ENCODE data around the gene DPYSL5. TPM values are rescaled to one million over a fixed set of nuclear protein-coding genes. Genes with fewer than 3 reads are reported as not detected.
A peak's percentile ranks its signal among the peaks of the same experiment; 100 is the strongest.

DPYSL5 gene
- polyA plus RNA-seq, 1 donor: 7.1 TPM

GRCh38 chr2:26959331-26959730 is 111.4 kb downstream of the DPYSL5 start:
- no peak for DNase-seq
- Histone ChIP-seq H3K4me3 (ENCODE audit: low read length) (no peak overlapping the region), H3K27ac (ENCODE audit: low read length) (no peak overlapping the region), H3K4me1 (ENCODE audit: control insufficient read depth, insufficient read depth, low read length) (peaks cover 5% of the 10 kb centered on the region), H3K36me3 (ENCODE audit: control insufficient read depth, insufficient read depth, low read length) (no peaks in the 10 kb centered on the region), H3K27me3 (ENCODE audit: control insufficient read depth, insufficient read depth, low read length) (peaks cover 46% of the 10 kb centered on the region), H3K9me3 (ENCODE audit: control insufficient read depth, low read depth, low read length) (no peaks in the 10 kb centered on the region)
- WGBS (ENCODE audit: insufficient coverage, low lambda C conversion rate): 100% methylated on average over 1 of the region's 2 CpGs

DNA sequence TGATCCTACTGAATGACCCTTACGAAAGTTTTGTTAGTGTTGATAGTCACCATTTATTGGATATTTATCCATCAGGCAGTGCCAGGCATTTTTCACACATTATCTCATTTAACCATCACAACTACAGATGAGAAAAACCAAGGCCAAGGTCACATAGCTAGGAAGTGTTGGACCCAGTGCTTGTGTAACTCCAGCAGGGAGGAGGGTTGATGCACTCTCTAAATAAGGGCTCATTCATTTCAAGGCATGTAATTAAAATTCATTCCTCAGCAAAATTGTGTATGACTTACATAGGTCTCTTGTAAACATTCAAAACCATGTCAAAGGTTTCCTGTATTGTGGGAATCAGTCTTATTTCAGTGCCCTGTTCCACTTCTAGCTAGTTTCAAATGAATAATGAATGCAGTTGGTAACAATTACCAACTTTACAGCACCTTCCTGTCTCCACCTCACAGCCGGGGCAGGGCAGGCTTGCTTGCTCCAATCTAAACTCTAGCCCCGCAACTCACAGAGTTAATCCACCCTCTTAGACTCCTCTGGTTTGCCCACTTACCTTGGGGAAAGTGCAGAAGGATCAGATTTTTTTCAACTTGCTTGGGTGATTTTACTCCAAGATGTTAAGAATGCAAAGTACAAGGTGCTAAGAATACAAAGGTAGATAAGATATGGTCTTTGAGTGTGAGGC is 116.7 kb downstream of the DPYSL5 start:
- DNase-seq: peak; percentile 72 to 92
- H3K9me3 ChIP-seq (ENCODE audit: control insufficient read depth, low read depth, low read length): no peaks in the 10 kb centered on the region
- H3K36me3 ChIP-seq (ENCODE audit: control insufficient read depth, insufficient read depth, low read length): no peaks in the 10 kb centered on the region
- no peak overlapping the region for H3K4me3 ChIP-seq (ENCODE audit: low read length)
- H3K4me1 ChIP-seq (ENCODE audit: control insufficient read depth, insufficient read depth, low read length): peaks cover 7% of the 10 kb centered on the region
- WGBS (ENCODE audit: insufficient coverage, low lambda C conversion rate): no CpG with 5 or more reads among the region's 3 CpGs
- H3K27me3 ChIP-seq (ENCODE audit: control insufficient read depth, insufficient read depth, low read length): peaks cover 28% of the 10 kb centered on the region
- peak overlapping the region; percentile 50 for H3K27ac ChIP-seq (ENCODE audit: low read length)

DNA sequence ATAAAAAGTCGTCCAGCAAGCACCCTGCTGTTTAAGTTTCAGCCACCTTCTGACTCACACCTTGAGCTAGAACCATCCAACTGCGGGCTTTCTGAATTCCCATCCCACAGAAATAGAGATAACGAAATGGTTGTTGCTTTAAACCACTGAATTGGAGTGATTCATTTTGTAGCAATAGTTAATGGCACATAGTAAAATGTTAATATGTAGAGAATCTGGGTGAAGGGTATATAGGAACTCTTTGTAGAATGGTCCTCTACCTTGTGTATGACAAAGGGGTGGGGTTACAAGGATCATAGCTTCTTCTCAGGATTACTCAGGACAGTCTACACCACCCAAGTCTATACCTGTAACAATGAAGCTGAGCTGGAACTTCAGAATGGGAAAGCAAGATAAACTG is 120.1 kb downstream of the DPYSL5 start:
- no peak overlapping the region for H3K27ac ChIP-seq (ENCODE audit: low read length)
- no peaks in the 10 kb centered on the region for H3K36me3 ChIP-seq (ENCODE audit: control insufficient read depth, insufficient read depth, low read length)
- no peak overlapping the region for H3K4me3 ChIP-seq (ENCODE audit: low read length)
- no peaks in the 10 kb centered on the region for H3K9me3 ChIP-seq (ENCODE audit: control insufficient read depth, low read depth, low read length)
- WGBS (ENCODE audit: insufficient coverage, low lambda C conversion rate): 67% methylated on average over 1 of the region's 3 CpGs
- peak in 1 of 2 donors; percentile 23 for DNase-seq
- H3K4me1 ChIP-seq (ENCODE audit: control insufficient read depth, insufficient read depth, low read length): peaks cover 13% of the 10 kb centered on the region
- peaks cover 23% of the 10 kb centered on the region for H3K27me3 ChIP-seq (ENCODE audit: control insufficient read depth, insufficient read depth, low read length)

DNA sequence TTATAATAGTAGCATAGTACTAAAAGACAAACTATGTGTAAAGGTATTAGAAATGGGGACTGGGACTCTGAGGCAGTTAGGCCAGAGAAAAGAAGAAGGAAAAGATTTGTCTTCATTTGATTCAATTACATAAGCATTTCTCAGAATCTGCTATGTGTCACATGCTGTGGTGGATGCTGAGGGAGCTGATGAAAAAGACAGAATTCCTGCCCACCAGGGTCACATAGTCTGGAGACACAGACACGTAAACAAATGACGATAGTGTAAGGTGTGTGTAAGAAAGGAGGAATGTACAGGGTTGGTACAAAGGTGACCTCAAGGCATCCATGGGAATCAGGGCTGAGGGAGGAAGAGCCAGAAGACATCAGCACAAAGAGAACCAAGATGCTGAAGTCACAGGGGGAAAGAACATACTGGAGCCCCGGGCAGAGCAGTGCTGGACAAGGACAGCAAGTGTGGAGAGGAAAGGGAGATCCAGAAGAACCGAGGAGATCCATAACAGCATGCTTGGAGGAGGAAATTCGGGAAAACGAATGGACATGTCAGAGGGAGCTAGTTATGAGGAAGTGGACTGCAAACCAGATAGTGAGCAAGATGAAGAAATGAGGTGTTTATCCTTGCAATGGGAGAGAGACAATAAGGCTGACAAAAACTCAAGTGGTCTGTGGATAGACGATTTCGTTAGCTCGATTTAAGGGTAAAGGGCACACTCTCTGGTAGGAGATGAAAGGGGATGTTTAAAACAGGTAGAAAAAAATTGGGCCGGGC is 121.3 kb downstream of the DPYSL5 start:
- H3K27ac ChIP-seq (ENCODE audit: low read length): no peak overlapping the region
- 73% methylated on average over 8 of the region's 10 CpGs for WGBS (ENCODE audit: insufficient coverage, low lambda C conversion rate)

DNA sequence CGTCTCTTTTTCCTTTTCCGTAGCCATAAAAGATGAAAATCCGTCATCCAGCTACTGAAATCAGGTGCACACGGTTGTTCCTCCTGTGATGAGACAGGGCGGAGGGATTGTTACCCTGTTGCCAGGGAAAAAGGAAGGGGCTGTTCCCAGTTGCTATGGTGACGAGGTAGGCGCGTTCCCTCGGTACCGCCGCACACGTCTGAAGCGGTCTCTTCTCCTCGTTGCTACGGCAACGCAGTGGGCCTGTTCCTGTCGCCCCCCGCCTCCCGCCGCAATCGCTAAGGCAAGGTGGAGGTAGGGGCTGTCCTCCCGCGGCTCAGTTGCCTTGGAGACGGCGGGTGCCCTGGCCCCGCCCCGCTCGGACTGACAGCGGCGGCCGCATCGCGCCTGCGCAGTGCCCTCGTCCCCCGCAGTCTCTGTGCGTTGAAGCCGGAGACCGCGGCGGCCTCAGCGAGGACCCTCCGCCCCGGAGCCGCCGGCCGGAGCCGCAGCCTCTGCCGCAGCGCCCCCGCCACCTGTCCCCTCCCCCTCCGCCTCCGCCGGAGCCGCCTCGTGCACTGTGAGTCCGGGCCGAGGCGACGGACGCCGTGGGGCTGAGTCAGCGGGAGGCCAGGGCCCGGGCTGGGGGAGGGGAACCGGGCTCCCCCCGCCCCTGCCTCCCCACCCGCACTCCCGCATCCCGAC is 122.5 kb downstream of the DPYSL5 start, which contains the start of gene MAPRE3:
Gene MAPRE3, plus strand, starts transcription at position 394 of the 684 bp plus-strand sequence. CDS start 51,582 bp downstream, outside the sequence.
- peaks cover 5% of the 10 kb centered on the region for H3K4me1 ChIP-seq (ENCODE audit: control insufficient read depth, insufficient read depth, low read length)
- H3K27ac ChIP-seq (ENCODE audit: low read length): no peak within 1 kb of the TSS
- WGBS (ENCODE audit: insufficient coverage, low lambda C conversion rate): no CpG with 5 or more reads among the region's 69 CpGs
- H3K9me3 ChIP-seq (ENCODE audit: control insufficient read depth, low read depth, low read length): no peaks in the 10 kb centered on the region
- H3K27me3 ChIP-seq (ENCODE audit: control insufficient read depth, insufficient read depth, low read length): peaks cover 28% of the 10 kb centered on the region
- no peaks in the 10 kb centered on the region for H3K36me3 ChIP-seq (ENCODE audit: control insufficient read depth, insufficient read depth, low read length)
- H3K4me3 ChIP-seq (ENCODE audit: low read length): peak within 1 kb of the TSS; percentile 51
- peak; percentile 66 to 88 for DNase-seq

More for the DNA sequence above, 121.3 kb downstream of the DPYSL5 start:
- Histone ChIP-seq H3K4me1 (ENCODE audit: control insufficient read depth, insufficient read depth, low read length) (peaks cover 8% of the 10 kb centered on the region), H3K36me3 (ENCODE audit: control insufficient read depth, insufficient read depth, low read length) (no peaks in the 10 kb centered on the region), H3K27me3 (ENCODE audit: control insufficient read depth, insufficient read depth, low read length) (peaks cover 23% of the 10 kb centered on the region), H3K9me3 (ENCODE audit: control insufficient read depth, low read depth, low read length) (no peaks in the 10 kb centered on the region), H3K4me3 (ENCODE audit: low read length) (no peak overlapping the region)
- DNase-seq: peak in 1 of 2 donors; percentile 53

- H3K4me3 ChIP-seq (ENCODE audit: low read length): peak overlapping the region; percentile 51
- peaks cover 31% of the 10 kb centered on the region for H3K27me3 ChIP-seq (ENCODE audit: control insufficient read depth, insufficient read depth, low read length)
- 83% methylated on average over 1 of the region's 34 CpGs for WGBS (ENCODE audit: insufficient coverage, low lambda C conversion rate)
- H3K4me1 ChIP-seq (ENCODE audit: control insufficient read depth, insufficient read depth, low read length): peaks cover 5% of the 10 kb centered on the region
- H3K36me3 ChIP-seq (ENCODE audit: control insufficient read depth, insufficient read depth, low read length): no peaks in the 10 kb centered on the region
- peak in 1 of 2 donors; percentile 30 for DNase-seq
- no peak overlapping the region for H3K27ac ChIP-seq (ENCODE audit: low read length)
- H3K9me3 ChIP-seq (ENCODE audit: control insufficient read depth, low read depth, low read length): no peaks in the 10 kb centered on the region
These were observed 123.1 kb downstream of the DPYSL5 start for GRCh38 chr2:26970928-26971627.

GRCh38 chr2:26971911-26972786 is 124.2 kb downstream of the DPYSL5 start:
- H3K36me3 ChIP-seq (ENCODE audit: control insufficient read depth, insufficient read depth, low read length): no peaks in the 10 kb centered on the region
- DNase-seq: no peak
- 83% methylated on average over 2 of the region's 9 CpGs for WGBS (ENCODE audit: insufficient coverage, low lambda C conversion rate)
- peaks cover 5% of the 10 kb centered on the region for H3K4me1 ChIP-seq (ENCODE audit: control insufficient read depth, insufficient read depth, low read length)
- H3K27ac ChIP-seq (ENCODE audit: low read length): no peak overlapping the region
- H3K27me3 ChIP-seq (ENCODE audit: control insufficient read depth, insufficient read depth, low read length): peaks cover 33% of the 10 kb centered on the region
- H3K9me3 ChIP-seq (ENCODE audit: control insufficient read depth, low read depth, low read length): no peaks in the 10 kb centered on the region
- H3K4me3 ChIP-seq (ENCODE audit: low read length): no peak overlapping the region

DNA sequence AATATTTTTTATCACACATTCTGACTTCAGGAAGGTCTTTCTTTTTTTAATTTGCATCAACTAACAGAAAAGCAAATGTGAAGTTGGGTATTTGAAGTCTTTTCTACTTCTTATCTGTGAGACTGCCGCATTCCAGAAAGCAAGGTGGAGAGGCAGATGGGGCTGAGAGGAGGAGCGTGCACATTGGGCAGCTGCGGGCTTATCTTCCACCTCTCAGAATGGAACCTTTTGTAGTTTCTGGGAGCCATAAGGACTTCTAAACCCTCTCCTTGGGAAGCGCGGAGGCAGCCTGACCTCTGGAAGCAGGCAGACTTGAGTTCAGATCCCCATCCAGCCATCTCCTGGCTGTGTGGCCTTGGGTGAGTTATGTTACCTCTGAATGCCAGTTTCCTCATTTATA is 126.4 kb downstream of the DPYSL5 start:
- DNase-seq: no peak
- Histone ChIP-seq H3K27me3 (ENCODE audit: control insufficient read depth, insufficient read depth, low read length) (peaks cover 21% of the 10 kb centered on the region), H3K9me3 (ENCODE audit: control insufficient read depth, low read depth, low read length) (no peaks in the 10 kb centered on the region), H3K4me3 (ENCODE audit: low read length) (no peak overlapping the region), H3K27ac (ENCODE audit: low read length) (no peak overlapping the region), H3K4me1 (ENCODE audit: control insufficient read depth, insufficient read depth, low read length) (peaks cover 9% of the 10 kb centered on the region), H3K36me3 (ENCODE audit: control insufficient read depth, insufficient read depth, low read length) (no peaks in the 10 kb centered on the region)
- WGBS (ENCODE audit: insufficient coverage, low lambda C conversion rate): 40% methylated on average over 1 of the region's 5 CpGs

DNA sequence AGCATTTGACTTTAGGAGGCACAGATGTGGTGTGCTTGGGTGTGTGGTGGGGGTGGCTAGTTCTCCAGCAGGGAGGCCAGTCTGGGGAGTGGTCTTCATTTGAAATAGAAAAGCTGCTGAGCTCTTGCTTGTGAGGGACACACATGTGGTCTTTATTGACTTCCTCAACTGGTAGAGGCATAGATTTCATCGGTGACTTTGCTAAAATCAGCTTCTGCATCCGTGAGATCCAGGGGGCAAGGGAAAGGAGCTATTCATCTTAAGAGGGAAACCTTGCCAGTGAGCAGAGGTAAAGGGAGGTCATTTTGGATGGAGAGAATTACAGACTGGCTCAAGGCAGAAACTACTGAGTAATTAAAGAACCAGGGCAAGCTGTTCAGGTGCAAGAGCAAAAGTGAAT is 127.2 kb downstream of the DPYSL5 start:
- Histone ChIP-seq H3K27me3 (ENCODE audit: control insufficient read depth, insufficient read depth, low read length) (peaks cover 20% of the 10 kb centered on the region), H3K27ac (ENCODE audit: low read length) (no peak overlapping the region), H3K36me3 (ENCODE audit: control insufficient read depth, insufficient read depth, low read length) (no peaks in the 10 kb centered on the region), H3K9me3 (ENCODE audit: control insufficient read depth, low read depth, low read length) (no peaks in the 10 kb centered on the region), H3K4me1 (ENCODE audit: control insufficient read depth, insufficient read depth, low read length) (peaks cover 6% of the 10 kb centered on the region), H3K4me3 (ENCODE audit: low read length) (no peak overlapping the region)
- WGBS (ENCODE audit: insufficient coverage, low lambda C conversion rate): no CpG with 5 or more reads among the region's 2 CpGs
- DNase-seq: no peak

All from large intestine (tissue), 3 donors.